ENCODE measurements around the gene CYB5A.

Gene CYB5A

DNA sequence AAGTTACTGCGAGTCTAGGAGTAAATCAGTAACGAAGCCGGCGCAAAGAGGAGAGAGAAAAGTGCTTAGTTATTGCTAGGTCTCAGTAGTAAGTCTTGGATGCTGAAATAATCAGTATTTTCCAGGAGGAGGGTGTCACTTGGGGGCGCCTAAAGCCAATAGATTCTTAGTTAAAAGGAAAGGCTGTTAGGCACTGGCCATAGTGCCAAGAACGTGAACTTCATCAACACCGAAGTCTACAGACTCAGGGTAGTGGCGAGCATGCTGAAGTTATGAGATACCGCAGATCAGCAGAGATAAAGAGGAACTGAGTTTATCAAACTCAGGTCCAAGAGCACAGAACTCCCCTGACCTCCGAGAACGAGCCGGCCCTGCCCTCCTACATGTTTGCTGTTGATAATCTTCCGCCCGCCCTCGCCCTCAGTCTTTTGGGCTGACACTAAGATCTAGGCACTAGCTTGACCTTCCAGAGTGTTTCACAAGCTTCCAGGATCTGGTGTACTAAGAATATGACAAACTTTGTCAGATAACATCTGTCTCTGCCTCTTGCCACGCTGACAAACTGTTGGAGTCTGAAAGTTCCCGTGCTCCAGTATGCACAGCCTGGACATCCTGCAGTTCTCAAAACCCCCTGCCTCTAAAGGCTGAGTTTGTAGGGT lies 49.2 kb downstream of the CYB5A start:
- DNase-seq, result no peak

DNA sequence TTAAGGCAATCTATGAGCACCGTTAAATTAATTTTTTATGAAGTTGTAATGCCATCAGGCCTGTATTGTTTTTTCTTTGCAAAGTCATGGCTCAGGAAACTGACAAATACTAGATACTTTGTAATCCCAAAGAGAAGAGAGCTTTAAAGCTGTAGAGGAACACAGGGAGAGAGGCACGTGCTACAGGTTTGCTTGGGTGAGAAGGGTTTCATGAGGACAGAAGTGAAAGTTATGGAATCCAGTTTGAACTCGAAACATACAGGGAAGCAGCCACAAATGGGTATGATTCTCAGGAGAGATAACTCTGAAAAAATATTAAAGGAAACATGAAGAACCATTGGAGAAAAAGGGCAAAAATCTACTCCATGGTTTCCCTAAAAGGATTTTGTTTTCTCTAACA lies 49.8 kb downstream of the CYB5A start:
- DNase-seq, result no peak

DNA sequence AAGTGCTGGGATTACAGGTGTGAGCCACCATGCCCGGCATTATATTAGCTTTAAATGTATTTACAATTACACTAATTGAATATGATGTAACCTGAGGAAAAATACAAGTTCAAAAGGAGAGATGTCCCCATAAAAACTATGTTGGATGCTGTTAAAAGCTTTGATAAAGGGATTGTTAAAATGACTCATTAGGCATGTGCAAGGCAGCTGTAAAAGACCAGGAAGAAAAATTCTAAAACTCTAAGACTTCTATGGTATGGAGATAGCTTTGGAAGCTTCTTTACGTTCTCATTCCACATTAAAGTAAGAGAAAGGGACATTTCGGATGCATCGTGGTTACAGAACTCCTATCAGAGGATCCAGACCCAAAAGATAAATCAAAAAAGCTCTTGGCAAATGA lies 50.3 kb downstream of the CYB5A start:
- DNase-seq, result no peak

DNA sequence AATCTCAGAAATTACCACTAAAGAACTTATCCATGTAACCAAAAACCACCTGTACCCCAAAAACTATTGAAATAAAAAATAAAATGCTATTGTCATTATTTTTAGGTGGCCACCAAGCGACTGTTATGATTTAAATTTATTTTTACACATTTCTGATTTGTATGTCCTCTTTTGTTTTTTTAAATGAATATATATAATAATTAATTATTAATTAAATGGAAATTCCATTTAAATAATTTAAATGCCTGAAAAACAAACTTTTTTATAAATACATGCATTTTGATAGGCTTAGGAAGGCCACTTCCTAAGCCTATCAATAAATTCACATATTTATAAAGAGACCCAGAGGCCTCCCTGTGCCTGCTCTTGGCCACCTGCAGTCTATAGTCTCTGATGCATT lies 52.2 kb downstream of the CYB5A start:
- DNase-seq, result no peak

DNA sequence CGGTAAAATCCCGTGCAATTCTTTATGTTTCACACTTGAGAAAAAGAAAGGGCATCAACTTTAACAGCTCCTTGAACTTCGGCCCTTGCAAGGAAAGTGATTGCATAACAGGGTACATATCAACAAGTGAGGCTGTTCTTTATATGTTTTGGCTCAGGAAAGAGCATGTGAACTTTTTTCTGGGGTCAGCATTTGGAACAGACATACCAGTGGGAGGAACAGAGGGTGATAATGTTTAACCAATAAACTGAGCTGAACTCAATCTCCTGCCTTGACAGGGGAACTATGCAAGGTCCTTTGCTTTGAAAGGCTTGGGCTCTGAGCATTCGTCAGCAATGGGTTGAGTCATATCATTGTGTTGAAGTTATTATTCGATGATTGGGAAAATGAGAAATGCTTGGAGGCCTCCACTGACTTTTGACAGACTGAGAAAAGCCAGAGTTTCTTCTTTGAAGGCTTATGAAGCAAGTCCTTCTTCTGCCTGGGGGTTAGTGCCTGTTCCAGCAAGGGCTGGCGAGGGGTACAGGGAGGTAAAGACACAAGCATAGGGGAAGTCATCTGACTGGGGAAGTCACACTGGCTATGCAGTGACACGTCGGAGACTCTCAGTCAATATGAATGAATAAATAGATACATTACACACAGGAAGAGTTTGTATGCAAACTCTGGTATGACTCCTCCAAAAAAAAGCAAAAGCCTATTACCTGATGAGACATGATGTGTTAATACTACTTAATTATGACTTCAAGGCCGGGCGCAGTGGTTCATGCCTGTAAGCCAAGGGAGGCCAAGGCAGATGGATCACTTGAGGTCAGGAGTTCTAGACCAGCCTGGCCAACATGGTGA lies 57.2 kb downstream of the CYB5A start:
- no peak for DNase-seq

DNA sequence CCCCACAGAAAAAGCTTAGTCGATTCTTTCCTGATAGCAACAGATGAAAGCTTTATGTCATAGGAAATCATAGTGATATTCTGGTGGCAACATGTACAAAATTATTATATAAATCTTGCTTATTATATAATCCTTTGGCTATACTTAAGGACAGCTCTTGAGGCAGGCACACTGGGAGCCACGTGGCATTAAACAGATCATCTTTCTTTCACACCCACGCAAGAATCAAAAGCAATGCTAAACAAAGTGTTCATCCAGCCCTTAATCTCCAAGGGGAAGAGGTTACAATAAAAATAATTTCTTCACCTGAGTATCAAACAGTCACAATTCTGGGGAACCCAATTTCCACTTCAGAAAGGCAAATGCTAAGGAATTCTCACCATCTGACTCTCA lies 57.8 kb downstream of the CYB5A start:
- no peak for DNase-seq

DNA sequence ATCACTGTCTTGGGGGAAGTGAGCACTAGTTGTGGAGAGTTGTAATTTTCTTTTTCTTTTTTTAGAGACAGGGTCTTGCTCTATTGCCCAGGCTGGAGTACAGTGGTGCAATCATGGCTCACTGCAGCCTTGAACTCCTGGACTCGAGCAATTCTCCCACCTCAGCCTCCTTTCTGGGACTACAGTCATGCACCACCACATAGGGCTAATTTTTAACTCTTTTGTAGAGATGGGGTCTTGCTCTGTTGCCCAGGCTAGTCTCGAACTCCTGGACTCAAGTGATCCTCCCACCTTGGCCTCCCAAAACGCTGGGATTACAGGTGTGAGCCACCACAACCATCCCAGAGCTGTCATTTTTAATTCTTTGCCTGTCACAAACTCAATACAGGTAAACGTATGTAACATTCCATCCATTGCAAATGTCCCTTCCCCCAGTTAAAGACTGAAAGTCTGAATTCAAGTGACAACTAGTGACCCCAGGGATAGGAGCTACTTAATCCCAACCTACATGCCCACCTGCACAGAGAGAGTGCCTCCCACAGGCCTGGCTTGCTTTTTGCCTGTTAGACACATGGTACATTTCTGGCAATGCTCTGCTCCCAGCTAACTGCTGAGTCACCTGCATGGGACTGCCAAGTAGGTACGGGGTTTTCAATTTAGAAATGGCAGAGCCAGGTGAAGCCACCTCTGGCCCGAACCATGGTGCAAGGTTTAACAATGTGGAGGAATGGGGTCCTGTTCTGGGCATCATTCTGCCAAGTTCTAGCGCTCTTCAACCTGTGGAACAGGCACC lies 60.6 kb downstream of the CYB5A start:
- no peak for DNase-seq

DNA sequence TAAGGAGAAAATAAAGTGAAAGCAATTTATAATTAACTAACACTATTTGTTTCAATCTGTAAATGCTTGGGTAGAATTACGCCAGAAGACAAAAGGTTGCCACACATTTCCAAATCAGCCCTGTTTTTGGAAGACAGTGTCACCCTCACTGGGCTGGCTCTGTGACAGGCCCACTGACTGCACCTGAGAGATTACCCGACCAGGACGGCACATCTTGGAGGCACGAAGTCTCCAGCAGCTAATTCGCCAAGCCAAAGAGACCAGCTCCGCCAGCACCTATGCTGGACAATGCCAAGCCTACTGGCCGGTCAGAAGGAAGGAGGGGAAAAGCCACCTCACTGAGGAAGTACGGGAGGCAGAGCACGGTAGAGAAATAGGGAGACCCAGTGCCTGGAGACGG lies 61.9 kb downstream of the CYB5A start:
- no peak for DNase-seq

DNA sequence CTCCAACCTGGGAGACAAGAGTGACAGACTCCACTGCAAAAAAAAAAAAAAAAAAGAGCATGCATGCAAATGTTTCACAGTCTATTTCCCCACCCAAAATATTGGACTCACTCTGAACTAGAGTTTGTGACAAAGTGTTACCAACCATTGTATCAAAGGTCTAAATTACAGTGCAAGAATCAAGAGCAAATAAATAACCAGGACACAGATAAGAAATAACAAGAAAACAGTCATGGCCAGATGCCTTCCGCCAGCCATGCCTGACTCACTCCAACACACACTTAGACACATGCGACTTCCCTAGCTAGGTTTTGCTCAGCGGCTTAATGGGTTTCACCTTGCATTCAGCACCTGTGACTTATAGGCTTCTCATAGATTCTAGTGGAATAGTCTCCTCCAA lies 62.8 kb downstream of the CYB5A start:
- DNase-seq, result no peak

DNA sequence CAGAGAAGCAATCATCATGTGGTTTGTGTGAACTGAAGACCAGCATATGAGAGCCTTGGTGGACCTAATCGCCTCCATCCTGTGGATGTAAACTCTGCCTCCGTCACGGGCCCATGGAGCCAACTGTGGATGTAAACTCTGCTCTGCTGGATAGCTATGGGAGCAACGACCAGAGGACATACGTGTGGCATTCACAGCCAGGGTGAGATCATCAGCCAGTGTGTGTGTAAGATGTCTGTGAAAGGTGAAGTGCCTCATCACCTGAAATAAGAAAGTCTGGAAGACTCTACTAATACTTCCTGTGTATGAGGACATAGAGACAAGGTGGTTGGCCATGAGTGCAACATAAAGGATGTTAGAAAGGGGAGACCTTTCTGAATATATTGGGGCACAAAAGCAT lies 63.5 kb downstream of the CYB5A start:
- no peak for DNase-seq

DNA sequence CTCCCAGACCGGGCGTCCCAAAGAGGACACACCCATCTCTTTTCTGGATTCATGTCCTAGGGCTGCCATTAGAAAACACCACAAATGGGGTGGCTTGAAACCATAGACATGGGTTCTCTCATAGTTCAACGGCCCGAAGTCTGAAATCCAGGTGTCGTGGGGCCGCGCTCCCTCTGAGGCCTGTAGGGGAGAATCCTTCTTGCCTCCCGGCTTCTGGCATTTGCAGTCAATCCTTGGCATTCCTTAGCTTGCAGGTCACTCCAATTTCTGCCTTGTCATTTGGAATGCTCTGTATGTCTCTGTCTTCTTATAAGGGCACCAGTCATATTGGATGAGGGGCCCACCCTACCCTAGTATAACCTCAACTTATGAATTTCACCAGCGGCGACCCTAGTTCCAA lies 65.1 kb downstream of the CYB5A start:
- DNase-seq, result no peak

DNA sequence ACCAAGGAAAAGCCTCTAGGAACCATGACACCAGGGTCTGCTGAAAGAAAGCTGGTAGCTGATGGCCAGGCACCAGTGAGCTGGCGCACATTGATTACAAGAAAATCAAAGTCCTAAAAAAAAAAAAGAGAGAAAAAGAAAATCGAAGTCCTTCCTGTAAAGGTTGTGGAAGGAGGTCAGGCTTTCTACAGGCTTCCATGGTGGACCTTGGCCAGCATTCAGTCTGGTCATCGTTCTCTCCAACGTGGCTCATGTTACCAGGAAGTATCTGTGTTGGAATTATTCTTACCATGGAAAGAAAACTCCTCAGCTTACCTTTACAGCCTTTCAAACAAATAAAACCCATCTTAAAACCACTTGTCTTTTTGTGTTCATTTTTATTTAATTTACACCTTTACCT lies 65.6 kb downstream of the CYB5A start:
- no peak for DNase-seq

DNA sequence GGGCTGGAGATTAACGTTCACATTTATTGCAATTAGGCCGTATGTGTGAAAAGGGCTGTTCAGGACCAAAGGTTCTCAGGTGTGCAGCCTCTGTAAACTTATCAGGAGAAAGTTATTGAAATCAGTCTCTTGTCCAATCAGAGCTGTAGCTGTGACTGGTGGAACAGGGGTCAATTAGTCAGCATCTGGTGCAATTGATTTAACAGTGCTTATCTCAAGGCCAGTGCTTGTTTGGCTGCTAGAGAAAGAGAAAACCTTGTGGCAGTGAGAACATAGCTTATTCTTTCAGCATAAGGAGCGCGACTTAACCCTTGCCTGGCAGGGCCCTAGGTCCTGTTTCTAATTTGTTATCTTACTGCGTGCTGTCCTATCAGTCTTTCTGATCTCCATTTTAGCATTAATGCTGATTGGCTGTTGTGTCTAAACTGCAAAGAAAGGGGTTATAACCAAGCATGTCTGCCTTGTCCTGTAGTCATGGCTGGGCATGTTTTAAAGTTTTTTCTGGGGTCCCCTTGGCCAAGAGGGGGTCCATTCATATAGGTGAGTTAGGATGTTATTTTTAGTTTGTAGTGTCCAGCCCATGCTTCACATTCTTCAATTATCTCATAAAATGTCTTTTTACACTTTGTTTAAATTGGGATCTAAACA lies 66.4 kb downstream of the CYB5A start:
- DNase-seq, result no peak

DNA sequence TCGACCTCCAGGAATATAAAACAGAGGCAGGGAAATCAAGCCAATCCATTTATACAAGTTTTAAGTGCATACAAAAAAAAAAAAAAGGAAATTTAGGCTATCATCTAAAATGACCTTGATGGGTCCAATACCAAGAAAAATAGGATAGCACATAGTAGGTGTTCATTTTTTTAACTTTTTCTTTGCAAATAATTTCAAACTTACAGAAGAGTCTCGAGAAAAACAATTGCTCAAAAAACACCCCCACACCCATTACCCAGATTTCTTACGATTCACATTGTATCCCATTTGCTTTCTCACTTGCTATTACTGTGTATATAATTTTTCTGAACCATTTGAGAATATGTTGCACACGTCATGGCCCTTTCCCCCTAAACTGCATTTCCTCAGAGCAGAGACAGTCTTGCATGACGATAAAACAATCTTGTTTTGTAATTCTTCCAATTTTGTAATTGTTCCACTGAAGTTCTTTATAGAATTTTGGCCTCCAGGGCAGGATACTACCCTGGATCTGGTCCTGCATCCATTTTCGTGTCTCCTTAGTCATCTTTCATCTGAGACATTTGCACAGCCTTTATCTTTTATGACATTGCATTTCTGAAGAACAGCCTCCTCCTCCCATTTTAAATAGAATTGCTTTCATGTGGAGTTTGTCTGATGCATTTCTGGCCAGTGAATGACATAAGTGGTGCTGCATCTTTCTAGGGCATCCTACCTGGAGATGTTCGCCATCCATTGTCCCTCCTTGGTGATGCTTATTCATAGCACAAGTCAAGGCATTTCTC lies 68.9 kb downstream of the CYB5A start:
- DNase-seq, result no peak

DNA sequence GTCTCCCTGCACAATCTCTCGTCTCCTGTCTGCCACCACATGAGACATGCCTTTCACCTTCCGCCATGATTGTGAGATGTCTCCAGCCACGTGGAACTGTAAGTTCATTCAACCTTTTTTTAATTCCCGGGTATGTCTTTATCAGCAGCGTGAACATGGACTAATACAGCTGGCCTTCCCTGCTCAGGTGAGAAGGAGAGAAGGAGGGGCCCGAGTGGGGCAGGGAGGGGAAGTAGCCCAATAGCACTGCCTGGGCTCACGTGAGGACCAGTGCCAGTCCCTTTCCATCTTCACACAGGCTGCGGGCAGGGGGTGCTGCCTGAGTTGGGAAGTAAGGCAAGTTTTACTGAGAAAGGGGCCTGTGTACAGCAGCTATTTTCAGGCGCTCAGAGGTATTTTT lies 70.7 kb downstream of the CYB5A start:
- no peak for DNase-seq

DNA sequence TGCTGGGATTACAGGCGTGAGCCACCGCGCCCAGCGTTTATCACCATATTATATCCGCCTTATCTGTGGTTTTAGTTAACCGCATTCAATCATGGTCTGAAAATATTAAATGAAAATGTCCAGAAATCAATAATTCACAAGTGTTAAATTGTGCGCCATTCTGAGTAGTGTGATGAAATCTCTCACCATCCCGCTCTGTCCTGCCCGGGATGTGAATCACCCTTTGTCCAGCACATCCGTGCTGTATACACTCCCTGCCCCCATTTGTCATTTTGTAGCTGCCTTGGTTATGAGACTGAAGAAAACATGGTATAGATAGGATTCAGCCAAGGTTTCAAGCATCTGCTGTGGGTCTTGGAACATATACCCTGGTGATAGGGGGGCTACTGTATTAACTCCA lies 72.7 kb downstream of the CYB5A start:
- DNase-seq, result no peak

DNA sequence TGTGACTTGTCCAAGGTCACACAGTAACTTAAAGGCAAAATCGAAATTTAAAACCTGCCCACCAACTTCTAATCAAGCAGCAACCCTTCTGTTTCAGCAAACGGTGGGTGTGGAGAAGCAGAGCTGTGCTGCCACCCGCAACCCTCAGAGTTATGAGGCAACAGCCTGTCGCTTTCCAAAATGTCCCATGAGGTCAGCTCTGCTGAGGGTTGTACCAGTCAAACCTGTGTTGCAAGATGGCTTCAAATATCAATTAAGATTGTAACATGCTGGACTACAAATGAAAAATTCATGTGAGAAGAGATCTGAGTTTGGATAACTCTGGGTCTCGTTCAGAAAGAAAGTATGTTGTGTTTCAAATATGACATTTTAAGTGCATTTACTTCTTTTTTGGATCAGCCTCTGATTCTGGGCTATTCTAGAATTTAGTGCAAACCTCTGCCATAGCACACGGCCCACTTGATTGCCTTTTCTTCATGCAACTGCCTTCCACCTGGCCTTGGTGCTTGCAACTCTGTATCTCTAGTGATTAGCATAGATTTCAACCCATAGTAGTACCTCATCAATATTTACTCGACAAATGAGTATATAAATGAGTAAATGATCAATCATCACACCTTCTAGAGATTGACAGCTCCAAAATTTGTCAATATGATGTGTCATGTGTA lies 74.2 kb downstream of the CYB5A start:
- DNase-seq, result no peak

DNA sequence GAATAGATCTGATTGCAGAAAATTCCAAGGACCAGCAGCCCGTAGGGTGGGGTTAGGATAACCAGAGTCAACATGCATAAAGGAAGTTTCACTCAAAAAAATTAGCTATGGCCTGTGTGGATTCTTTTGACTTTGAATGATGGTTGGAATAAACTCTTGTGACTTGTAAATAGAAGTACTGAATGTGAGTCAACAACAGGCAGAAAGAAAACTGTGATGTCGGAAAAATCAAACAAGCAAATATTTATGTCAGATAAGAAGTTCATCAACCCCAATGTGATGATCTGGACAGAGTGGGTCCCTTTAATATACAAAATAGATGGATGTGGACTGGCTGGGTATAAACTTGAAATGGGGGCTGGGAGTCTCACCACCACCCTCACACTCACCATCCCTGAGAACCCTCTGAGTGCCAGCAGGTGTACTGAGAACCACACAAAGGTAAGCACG lies 75.1 kb downstream of the CYB5A start:
- DNase-seq, result no peak

DNA sequence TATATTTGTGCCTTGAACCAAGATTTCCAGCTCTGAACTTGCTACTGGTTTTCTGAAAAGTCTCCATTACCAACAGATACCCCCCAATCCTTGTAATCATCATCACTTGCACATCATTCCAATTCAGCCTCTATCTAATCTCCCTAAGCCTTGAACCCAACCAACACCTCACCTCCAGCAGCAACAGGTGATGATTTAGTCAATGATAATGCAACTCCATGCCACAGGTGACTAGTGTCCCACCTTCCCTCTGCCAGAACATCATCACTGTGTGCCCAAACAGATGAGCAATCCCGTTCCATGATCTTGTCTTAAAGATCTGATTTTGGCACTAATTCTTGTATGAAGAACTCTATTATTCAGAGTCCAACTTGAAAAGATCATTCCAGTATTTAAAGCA lies 75.9 kb downstream of the CYB5A start:
- DNase-seq, result no peak

DNA sequence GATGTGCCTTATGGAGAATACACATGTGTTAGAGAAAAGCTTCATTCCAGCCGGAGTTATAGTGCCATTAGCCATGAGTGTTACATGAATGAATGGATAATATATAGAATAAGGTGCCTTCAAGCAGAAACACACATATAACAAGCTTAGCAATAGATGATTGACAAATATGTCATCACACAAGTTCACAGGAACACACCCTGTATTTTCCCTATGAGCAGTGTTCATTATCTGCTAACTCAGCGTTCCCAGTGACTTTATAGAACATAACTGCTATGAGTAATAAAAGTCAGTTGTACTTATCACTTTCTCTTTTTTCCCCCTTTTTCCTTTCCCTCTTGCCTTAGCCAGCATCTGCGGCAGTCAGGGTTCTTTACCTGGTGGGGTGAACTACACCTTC lies 78.3 kb downstream of the CYB5A start:
- no peak for DNase-seq

DNA sequence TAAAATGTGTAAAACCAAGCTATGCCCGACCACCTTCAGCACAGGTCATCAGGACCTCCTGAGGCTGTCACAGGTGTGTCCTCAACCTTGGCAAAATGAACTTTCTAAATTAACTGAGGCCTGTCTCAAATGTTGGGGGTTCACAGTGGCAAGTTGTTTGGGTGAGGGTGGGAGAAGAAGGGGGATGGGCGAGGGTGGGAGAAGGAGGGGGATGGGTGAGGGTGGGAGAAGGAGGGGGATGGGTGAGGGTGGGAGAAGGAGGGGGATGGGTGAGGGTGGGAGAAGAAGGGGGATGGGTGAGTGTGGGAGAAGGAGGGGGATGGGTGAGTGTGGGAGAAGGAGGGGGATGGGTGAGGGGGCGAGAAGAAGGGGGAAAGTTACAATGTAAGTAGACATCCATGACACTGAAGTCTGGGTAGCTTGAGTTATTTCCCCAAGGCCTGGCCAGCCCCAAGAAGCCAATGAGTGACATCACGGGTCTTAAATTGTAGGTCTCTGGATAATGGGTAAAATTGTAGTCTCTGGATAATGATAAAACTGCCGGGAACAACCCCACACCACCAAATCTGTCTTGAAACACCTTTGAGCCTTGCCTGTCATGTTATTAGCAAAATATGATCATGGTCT lies 87.1 kb downstream of the CYB5A start:
- no peak for DNase-seq

All from RPMI8226 (cell line).